K562 (cell line): ENCODE measurements around the gene CUL2. TPM values are rescaled to one million over a fixed set of nuclear protein-coding genes. Genes with fewer than 3 reads are reported as not detected.
A peak's percentile ranks its signal among the peaks of the same experiment; 100 is the strongest.

Experiments used
- ARID1B ChIP-seq: fragments of 450-650 bp; IDR thresholded peaks from 2 replicates; pipeline ENCODE4 v1.6.1; 2016; ENCODE audit warnings: antibody characterized with exemption, mild to moderate bottlenecking, inconsistent platforms
- ARID4B ChIP-seq: sonication (generic); formaldehyde crosslinking; IDR thresholded peaks from 2 replicates; pipeline ENCODE4 v1.8.0; 2022; ENCODE audit warnings: mild to moderate bottlenecking, missing genetic modification reagents
- BCL6 ChIP-seq: fragments of 250-450 bp; sonication (Bioruptor Pico); IDR thresholded peaks from 2 replicates; pipeline ENCODE4 v1.4.0; 2020
- BMI1 ChIP-seq: fragments of 150-350 bp; IDR thresholded peaks from 2 replicates; pipeline ENCODE4 v1.6.1; 2014; ENCODE audit warnings: low read length
- CCNT2 ChIP-seq: IDR thresholded peaks from 2 replicates; pipeline ENCODE4 v1.6.1; 2011; ENCODE audit warnings: borderline replicate concordance, low read depth, mild to moderate bottlenecking, moderate library complexity, mixed read lengths, low read length; ENCODE audit not compliant: insufficient read length; ENCODE audit errors: extremely low read depth
- COPS2 ChIP-seq: fragments of 450-650 bp; conservative IDR thresholded peaks from 2 replicates; pipeline ENCODE4 v1.6.1; 2016; ENCODE audit warnings: mild to moderate bottlenecking, moderate library complexity
- HDAC1 ChIP-seq, 2 experiments: fragments of 450-650 bp; IDR thresholded peaks; 2 replicates each; pipeline ENCODE4 v1.6.1; 2016 to 2017; ENCODE audit warnings: inconsistent platforms in 1 of 2, mild to moderate bottlenecking in 1 of 2, moderate library complexity in 1 of 2
- HSF4 ChIP-seq: fragments of 250-450 bp; sonication (Bioruptor Pico); IDR thresholded peaks from 2 replicates; pipeline ENCODE4 v2.1.2; 2022; ENCODE audit warnings: mild to moderate bottlenecking, moderate library complexity, borderline replicate concordance
- JUN ChIP-seq, 2 experiments: sonication (generic) in 1 of 2; formaldehyde crosslinking in 1 of 2; IDR thresholded peaks; 2 replicates each; pipeline versions ENCODE4 v1.6.1 to v1.8.0; 2012 to 2022; ENCODE audit warnings: borderline replicate concordance in 2 of 2, mild to moderate bottlenecking in 2 of 2, improper control_type of control experiment in 1 of 2, low read depth in 1 of 2, low read length in 1 of 2, missing genetic modification reagents in 1 of 2
- JUND ChIP-seq, 2 experiments: IDR thresholded peaks; 2 replicates in 1 of 2; 3 replicates in 1 of 2; pipeline ENCODE4 v1.6.1; 2011; ENCODE audit warnings: borderline replicate concordance in 2 of 2, low read depth in 2 of 2, low read length in 2 of 2, improper control_type of control experiment in 1 of 2, missing biosample characterization in 1 of 2, missing genetic modification characterization in 1 of 2, missing genetic modification reagents in 1 of 2
- NCOA6 ChIP-seq: fragments of 450-650 bp; IDR thresholded peaks from 2 replicates; pipeline ENCODE4 v1.6.1; 2017; ENCODE audit warnings: mild to moderate bottlenecking
- RB1 ChIP-seq: fragments of 450-650 bp; IDR thresholded peaks from 2 replicates; pipeline ENCODE4 v1.6.1; 2017; ENCODE audit warnings: low read depth, mild to moderate bottlenecking
- SFPQ ChIP-seq: fragments of 200-400 bp; formaldehyde crosslinking; IDR thresholded peaks from 2 replicates; pipeline ENCODE4 v1.6.1; 2017; ENCODE audit warnings: mild to moderate bottlenecking, low read depth, low read length, moderate library complexity
- SIN3A ChIP-seq, 2 experiments: fragments of 150-350 bp in 1 of 2; IDR thresholded peaks; 2 replicates each; pipeline ENCODE4 v1.6.1; 2011 to 2016; ENCODE audit warnings: borderline replicate concordance in 2 of 2, low read depth in 2 of 2, low read length in 2 of 2, mild to moderate bottlenecking in 2 of 2, moderate library complexity in 2 of 2; ENCODE audit not compliant: control insufficient read depth in 1 of 2
- SPI1 ChIP-seq: IDR thresholded peaks from 2 replicates; pipeline ENCODE4 v1.6.1; 2011; ENCODE audit warnings: low read depth, low read length, control low read depth, borderline replicate concordance
- ZNF639 ChIP-seq, 2 experiments: fragments of 200-800 bp in 1 of 2; sonication (Bioruptor generic) in 1 of 2; sonication (generic) in 1 of 2; formaldehyde crosslinking in 1 of 2; IDR thresholded peaks in 1 of 2; conservative IDR thresholded peaks in 1 of 2; 2 replicates each; pipeline versions ENCODE4 v1.5.0 to v1.6.1; 2016 to 2020; ENCODE audit warnings: missing compliant biosample characterization in 1 of 2, missing genetic modification characterization in 1 of 2, missing genetic modification reagents in 1 of 2
- ZNF696 ChIP-seq: fragments of 250-450 bp; sonication (Bioruptor Pico); conservative IDR thresholded peaks from 2 replicates; pipeline ENCODE4 v1.4.0; 2020; ENCODE audit warnings: mild to moderate bottlenecking, moderate library complexity
- polyA plus RNA-seq, 8 experiments: library from polyadenylated mRNA; depleted of rRNA in 4 of 8; stranded (reverse) in 5 of 8; unstranded in 3 of 8; fragments of >200 nt; fragmentation: Nextera tagmentation in 2 of 8; fragmentation: Illumina TruSeq in 1 of 8; extraction: Ambion mirVana in 2 of 8; extraction: Trizol in 1 of 8; gene quantifications; 2 replicates each; pipeline versions ENCODE4 v1.2.1 to v1.2.3, GENCODE V29; 2011 to 2014; ENCODE audit warnings: inconsistent platforms in 1 of 8, missing spikeins in 1 of 8
- total RNA-seq, 7 experiments: library from RNA; depleted of rRNA in 6 of 7; stranded (reverse); fragments of >200 nt in 6 of 7; fragmentation: Illumina TruSeq in 2 of 7; extraction: Trizol in 2 of 7; gene quantifications; 2 replicates each; pipeline versions ENCODE4 v1.2.1 to v1.2.3, GENCODE V29; 2011 to 2021; ENCODE audit warnings: low replicate concordance in 1 of 7

CUL2 gene
- total and polyA plus RNA-seq, 9 of the 15 experiments (the other 6 are each of a cell fraction or from before 2014, with no cell fraction given): 17.3 to 46.3 (median 41.2) TPM

GRCh38 chr10:35090162-35090954 lies at the start of gene CUL2 (continued):
- peak in 1 of 2 experiments; percentile 78; a peak in 2 of 4 replicates for TF ChIP-seq ZNF639 (CRISPR knock-in tag; conservative IDR thresholded peaks at IDR 0.05 in 1 of 2, IDR thresholded peaks at IDR 0.05 in 1 of 2)
- no peak for TF ChIP-seq HSF4 (CRISPR knock-in tag)
- peak; percentile 53 for TF ChIP-seq ARID1B
- peak; percentile 58; the same call in 1 of the 2 replicates for TF ChIP-seq RB1
- peak in 1 of 2 experiments; percentile 74; a peak in 1 of 4 replicates for TF ChIP-seq SIN3A (IDR thresholded peaks at IDR 0.05; ENCODE audit: borderline replicate concordance in 2 of 2, control insufficient read depth in 1 of 2, low read depth in 2 of 2, low read length in 2 of 2)
- TF ChIP-seq ZNF696: no peak
- peak; percentile 91 for TF ChIP-seq JUND (IDR thresholded peaks at IDR 0.05; ENCODE audit: borderline replicate concordance, low read depth, low read length)
- 0 out of 3 replicates have a peak, but pooled peaks have one; percentile 56 for TF ChIP-seq JUND (tag; IDR thresholded peaks at IDR 0.05; ENCODE audit: borderline replicate concordance, low read depth, low read length)
- no peak for TF ChIP-seq ARID4B
- TF ChIP-seq NCOA6: no peak
- no peak for TF ChIP-seq SPI1
- no peak for TF ChIP-seq BCL6 (CRISPR knock-in tag)
- no peak for TF ChIP-seq BMI1
- peak in 1 of 2 experiments; percentile 51; a peak in 1 of 4 replicates for TF ChIP-seq HDAC1 (IDR thresholded peaks at IDR 0.05)
- TF ChIP-seq SFPQ: no peak
- TF ChIP-seq JUN (IDR thresholded peaks at IDR 0.05; ENCODE audit: borderline replicate concordance, low read depth, low read length): 0 out of 2 replicates have a peak, but pooled peaks have one; percentile 60
- no peak for TF ChIP-seq JUN (CRISPR knock-in tag; IDR thresholded peaks at IDR 0.05; ENCODE audit: borderline replicate concordance)
- no peak for TF ChIP-seq COPS2
- TF ChIP-seq CCNT2: peak; percentile 39
